Amniotic stem cell (primary cell): ENCODE results near the gene UBE2J1.
"Not testable (repeated sequence)": the region's sequence is repeated elsewhere in the genome, so short reads cannot be mapped to it uniquely, and the experiment has no call there.

Source experiments
- DNase-seq: peaks from one replicate; lab custom pipeline; 2025; lab: John Stamatoyannopoulos, UW

Gene UBE2J1

GRCh38 chr6:89320012-89320559, 32.4 kb downstream of the UBE2J1 start:
- no peak for DNase-seq

- no peak for DNase-seq
These were observed 35.5 kb downstream of the UBE2J1 start for GRCh38 chr6:89317067-89317466.

DNA sequence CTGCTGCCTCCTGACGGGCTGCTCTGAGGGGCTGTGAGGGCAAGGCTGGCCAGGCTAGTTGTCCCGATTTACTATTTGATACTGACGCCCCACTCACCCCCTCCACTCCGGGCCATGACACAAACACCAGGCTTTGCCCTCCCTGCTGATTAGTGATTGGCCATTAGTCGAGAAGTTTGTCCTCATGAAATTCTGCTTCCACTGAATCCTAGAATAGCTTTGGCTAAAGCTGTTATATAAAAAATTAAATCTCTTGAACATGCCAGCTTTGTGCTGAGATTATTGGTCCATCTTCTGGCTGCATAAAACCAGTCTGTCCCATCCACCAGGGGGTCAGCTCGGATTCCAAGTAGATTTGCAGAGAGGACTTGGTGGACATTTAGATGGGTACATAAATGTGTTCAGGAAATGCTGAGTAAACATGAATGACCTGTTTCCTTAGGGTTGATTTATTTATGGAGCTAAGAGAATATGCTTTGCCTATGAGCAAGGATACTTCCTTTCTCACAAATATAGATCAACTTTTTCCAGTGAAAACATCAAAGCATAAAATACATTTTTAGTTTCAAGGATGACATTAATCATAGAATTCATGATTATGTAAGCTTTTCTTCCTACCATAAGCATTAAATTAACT, 37.2 kb downstream of the UBE2J1 start, which contains the start of gene GABRR2:
Gene GABRR2 (minus strand): TSS at position 51 of the 637 bp plus-strand sequence. CDS start 134 bp downstream, outside the sequence.
- no peak for DNase-seq

- no peak for DNase-seq
These were observed 37.8 kb downstream of the UBE2J1 start for GRCh38 chr6:89314692-89315091.

- DNase-seq: peak; percentile 82
These were observed 39.5 kb downstream of the UBE2J1 start for GRCh38 chr6:89313006-89313405.

DNA sequence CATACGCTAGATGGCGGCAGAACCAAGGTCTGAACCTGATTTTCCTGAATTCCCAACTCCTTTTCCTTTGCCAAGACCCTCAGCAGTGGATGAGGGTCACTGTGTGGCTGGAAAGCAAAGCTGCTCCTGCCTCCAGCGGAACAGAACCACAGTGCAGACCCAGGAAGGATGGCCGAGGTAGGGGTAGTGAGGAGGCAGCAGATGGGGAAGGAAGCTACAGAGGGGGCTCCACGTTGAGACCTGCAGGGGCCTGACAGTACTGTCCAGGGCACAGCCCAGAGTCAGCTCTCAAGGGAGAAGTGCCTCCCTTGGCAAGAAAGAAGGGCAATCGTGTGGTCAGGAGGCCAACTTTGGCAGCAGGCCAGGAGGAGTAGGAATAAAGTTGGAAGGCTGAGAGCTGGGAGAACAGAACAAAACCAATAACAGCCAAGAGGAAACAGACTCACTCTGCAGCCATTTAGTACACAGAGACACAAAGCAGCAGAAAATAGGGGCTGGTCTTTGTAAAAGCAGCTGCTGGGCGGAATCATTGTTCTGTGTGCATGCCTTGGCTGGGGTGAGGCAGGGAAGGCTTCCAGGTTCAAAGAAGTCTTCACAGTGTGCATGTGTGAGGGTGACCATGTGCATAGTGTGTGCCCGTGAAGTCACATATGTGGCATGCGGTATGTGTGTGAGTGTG, 40.5 kb downstream of the UBE2J1 start:
- no peak for DNase-seq

DNA sequence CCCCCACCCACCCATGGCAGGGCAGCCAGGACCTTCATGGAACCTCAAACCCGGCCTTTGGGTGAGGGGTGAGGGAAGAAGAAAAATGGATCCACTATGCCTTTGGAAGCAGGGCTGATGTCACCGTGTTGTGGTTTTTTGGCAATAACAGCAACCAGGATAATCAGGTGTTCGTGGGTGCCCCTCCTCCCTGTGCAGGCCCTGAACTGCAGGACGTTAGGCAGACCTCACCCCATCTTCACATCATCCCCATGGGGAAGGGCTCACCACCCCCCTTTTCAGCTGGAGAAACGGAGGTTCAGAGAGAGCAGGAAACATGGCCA, 41.0 kb downstream of the UBE2J1 start:
- DNase-seq: no peak

DNA sequence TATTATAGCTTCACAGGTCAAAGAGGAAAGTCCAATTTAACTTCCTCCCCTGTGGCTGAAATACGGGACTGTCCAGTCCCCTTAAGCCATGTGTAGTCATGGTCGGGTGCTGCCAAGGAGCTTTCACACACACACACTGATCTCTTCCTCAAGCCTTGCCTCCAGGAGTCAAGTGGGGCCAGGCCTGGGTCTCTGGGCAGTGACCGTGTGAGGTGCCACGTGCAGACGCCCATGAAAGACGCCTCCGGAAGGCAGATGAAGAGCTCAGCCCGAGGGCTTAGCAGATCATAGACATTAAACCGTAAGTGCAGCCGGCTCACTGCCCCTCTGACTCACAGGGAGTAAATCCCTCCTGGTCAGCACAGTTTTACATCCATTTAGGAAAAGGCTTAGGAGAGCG, 41.6 kb downstream of the UBE2J1 start:
- DNase-seq: peak; percentile 62

GRCh38 chr6:89308525-89309395, 43.8 kb downstream of the UBE2J1 start:
- DNase-seq: no peak

GRCh38 chr6:89304517-89304916, 48.0 kb downstream of the UBE2J1 start:
- DNase-seq: not testable (repeated sequence)

DNA sequence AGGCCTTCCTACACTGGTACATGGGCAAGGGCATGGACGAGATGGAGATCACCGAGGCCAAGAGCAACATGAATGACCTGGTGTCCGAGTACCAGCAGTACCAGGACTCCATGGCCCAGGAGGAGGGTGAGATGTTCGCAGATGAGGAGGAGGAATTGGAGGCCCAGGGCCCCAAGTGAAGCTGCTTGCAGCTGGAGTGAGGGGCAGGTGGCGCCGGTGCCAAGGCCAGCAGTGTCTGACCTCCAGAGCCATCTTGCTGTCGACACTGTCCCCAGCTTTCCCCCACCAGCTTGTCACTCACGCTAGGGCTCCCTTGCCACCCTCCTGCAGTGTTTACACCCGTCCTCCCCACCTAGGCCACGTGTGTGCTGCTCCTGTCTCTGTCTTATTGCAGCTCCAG, 49.6 kb downstream of the UBE2J1 start:
- no peak for DNase-seq

DNA sequence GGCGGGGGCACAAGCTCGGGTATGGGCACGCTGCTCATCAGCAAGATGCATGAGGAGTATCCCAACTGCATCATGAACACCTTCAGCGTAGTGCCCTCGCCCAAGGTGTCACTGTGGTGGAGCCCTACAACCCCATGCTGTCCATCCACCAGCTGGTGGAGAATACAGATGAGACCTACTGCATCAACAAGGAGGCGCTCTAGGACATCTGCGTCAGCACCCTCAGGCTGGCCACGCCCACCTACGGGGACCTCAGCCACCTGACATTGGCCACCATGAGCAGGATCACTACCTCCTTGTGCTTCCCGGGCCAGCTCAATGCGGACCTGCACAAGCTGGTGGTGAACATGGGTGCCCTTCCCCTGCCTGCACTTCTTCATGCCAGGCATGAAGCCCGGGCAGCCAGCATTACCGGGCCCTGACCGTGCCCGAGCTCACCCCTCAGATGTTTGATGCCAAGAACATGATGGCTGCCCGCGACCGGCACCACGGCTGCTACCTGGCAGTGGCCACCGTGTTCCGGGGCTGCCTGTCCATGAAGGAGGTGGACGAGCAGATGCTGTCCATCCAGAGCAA, 50.2 kb downstream of the UBE2J1 start:
- DNase-seq: no peak

DNA sequence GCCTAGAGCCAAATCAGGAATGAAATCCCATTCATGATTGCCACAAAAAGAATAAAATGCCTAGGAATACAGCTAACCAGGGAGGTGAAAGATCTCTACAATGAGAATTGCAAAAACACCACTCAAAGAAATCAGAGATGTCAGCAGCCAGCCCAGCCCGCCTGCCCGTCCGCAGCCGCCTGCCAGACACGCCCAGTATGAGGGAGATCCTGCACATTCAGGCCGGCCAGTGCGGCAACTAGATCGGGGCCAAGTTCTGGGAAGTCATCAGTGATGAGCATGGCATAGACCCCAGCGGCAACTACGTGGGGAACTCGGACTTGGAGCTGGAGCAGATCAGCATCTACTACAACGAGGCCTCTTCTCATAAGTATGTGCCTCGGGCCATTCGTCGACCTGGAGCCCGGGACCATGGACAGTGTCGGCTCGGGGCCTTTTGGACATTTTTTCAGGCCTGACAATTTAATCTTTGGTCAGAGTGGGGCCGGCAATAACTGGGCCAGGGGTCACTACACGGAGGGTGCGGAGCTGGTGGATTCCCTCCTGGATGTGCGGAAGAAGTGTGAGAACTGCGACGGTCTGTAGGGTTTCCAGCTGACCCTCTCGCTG, 50.8 kb downstream of the UBE2J1 start:
- no peak for DNase-seq

GRCh38 chr6:89299466-89299850, 53.1 kb downstream of the UBE2J1 start:
- no peak for DNase-seq

- DNase-seq: no peak
These were observed 53.6 kb downstream of the UBE2J1 start for GRCh38 chr6:89298680-89299465.

DNA sequence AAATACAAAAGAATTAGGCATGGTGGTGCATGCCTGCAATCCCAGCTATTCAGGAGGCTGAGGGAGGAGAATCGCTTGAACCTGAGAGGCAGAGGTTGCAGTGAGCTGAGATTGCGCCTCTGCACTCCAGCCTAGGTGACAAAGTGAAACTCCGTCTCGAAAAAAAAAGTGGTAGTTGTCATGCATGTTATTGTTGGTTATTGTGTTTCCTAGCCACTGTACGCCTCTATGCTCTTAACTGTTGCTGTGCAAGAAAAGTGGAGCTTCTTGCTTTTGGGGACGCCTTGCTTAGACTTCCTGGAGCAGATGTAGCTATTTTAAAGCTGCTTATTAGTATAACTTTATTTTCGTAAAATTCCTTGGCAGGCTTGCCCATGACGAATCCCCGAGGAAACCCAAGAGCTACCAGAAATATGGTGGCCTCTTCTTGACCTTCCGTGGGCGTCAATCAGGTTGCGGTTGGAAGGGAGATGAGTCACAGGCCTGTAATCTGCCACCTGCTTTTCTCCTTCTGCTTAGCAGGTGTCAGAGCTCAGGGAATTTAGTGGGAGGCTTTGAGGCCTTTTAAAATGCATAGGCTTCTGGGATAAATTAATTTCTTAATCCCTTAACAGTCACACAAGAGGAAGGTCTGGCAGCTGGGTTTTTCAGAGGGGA, 54.7 kb downstream of the UBE2J1 start:
- peak; percentile 66 for DNase-seq

- DNase-seq: no peak
These were observed 56.5 kb downstream of the UBE2J1 start for GRCh38 chr6:89295981-89296380.

DNA sequence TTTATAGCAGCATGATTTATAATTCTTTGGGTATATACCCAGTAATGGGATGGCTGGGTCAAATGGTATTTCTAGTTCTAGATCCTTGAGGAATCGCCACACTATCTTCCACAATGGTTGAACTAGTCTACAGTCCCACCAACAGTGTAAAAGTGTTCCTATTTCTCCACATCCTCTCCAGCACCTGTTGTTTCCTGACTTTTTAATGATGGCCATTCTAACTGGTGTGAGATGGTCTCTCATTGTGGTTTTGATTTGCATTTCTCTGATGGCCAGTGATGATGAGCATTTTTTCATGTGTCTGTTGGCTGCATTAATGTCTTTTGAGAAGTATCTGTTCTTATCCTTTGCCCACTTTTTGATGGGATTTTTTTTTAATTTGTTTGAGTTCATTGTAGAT, 57.4 kb downstream of the UBE2J1 start:
- not testable (repeated sequence) for DNase-seq

DNA sequence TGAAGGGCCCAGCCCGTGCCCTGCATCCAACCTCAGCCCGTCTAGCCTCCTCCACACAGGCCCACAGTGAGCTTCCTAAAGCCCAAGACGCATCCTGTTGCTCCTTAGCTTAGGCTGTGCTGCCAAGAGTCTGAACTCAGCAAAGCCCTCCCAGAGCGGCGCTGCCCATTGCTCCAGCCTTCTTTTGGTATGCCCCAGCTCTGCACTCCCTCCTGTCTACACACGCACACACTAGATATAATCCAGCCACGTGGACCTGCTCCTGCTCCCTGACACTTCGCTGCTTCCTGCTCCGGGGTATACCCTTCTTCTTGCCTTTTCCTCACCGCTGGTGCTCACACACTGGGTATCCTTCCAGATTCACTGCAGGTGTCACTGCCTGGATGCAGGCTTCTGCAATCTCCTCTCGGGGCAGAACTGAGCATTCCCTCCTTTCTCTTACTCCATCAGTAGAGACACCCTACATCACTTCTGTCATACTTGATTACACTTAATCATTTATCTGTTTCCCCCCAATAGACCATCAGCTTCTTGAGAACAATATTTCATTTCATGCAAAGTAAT, 61.2 kb downstream of the UBE2J1 start:
- DNase-seq: no peak
